B cell (primary cell): ENCODE measurements around the gene WAC.

Experiments
- CTCF ChIP-seq: fragments of 200-600 bp; IDR thresholded peaks from one replicate; pipeline ENCODE4 v1.8.0; 2022; ENCODE audit warnings: antibody characterized with exemption, mild to moderate bottlenecking
- EZH2 ChIP-seq: IDR thresholded peaks from 2 replicates; pipeline ENCODE4 v1.6.1; 2012; ENCODE audit warnings: borderline replicate concordance, low read depth, mild to moderate bottlenecking, moderate library complexity, low read length; ENCODE audit not compliant: insufficient read depth, poor library complexity, severe bottlenecking

GRCh38 chr10:28496017-28496416, 36.9 kb upstream of the WAC start:
- TF ChIP-seq CTCF (no peak), EZH2 (no peak)
